Esophagus muscularis mucosa (tissue), 4 donors: ENCODE measurements around the gene SECTM1. TPM values are rescaled to one million over a fixed set of nuclear protein-coding genes. Genes with fewer than 3 reads are reported as not detected.

ENCODE experiments used
- DNase-seq: peaks from one replicate; pipeline ENCODE4 v3.0.0-alpha.2; 2017; ENCODE audit errors: extremely low spot score
- H3K27ac ChIP-seq, 4 donors: fragments of 200-600 bp; sonication (generic); replicated peaks in 1 of 4; 1 replicate in 3 of 4; 2 replicates in 1 of 4; pipeline ENCODE4 v1.5.1; 2016 to 2019; ENCODE audit warnings: mild to moderate bottlenecking in 1 of 4
- H3K27me3 ChIP-seq, 4 donors: fragments of 200-600 bp; sonication (generic); one replicate each; pipeline versions ENCODE4 v1.5.1 to v1.6.0; 2016 to 2019
- H3K36me3 ChIP-seq, 4 donors: fragments of 200-600 bp; sonication (generic); one replicate each; pipeline ENCODE4 v1.5.1; 2016 to 2019
- H3K4me1 ChIP-seq, 4 donors: fragments of 200-600 bp; sonication (generic); one replicate each; pipeline ENCODE4 v1.5.1; 2016 to 2019
- H3K4me3 ChIP-seq, 4 donors: fragments of 200-600 bp; sonication (generic); 1 replicate in 2 of 4; 2 replicates in 2 of 4; pipeline ENCODE4 v1.5.1; 2016 to 2019; ENCODE audit warnings: mild to moderate bottlenecking in 4 of 4, moderate library complexity in 1 of 4
- H3K9me3 ChIP-seq, 4 donors: fragments of 200-600 bp; sonication (generic); 1 replicate in 3 of 4; 2 replicates in 1 of 4; pipeline ENCODE4 v1.5.1; 2016 to 2019
- CTCF ChIP-seq, 3 experiments: fragments of 200-600 bp in 2 of 3; fragments of 450-650 bp in 1 of 3; sonication (generic) in 2 of 3; IDR thresholded peaks; one replicate each; pipeline ENCODE4 v1.5.1; 2017 to 2019; ENCODE audit warnings: antibody characterized with exemption in 3 of 3, mild to moderate bottlenecking in 2 of 3, moderate library complexity in 1 of 3
- EP300 ChIP-seq: sonication (generic); formaldehyde crosslinking; IDR thresholded peaks from one replicate; pipeline ENCODE4 v1.6.1; 2017; ENCODE audit warnings: antibody characterized with exemption
- POLR2A ChIP-seq: fragments of 450-650 bp; IDR thresholded peaks from one replicate; pipeline ENCODE4 v1.6.1; 2017; ENCODE audit warnings: antibody characterized with exemption, moderate library complexity, mild to moderate bottlenecking, low read depth
- POLR2AphosphoS5 ChIP-seq, 2 donors: sonication (generic); formaldehyde crosslinking; IDR thresholded peaks; one replicate each; pipeline ENCODE4 v1.6.1; 2017; ENCODE audit warnings: antibody characterized with exemption in 2 of 2
- WGBS: methylation state at CpG from one replicate; pipeline ENCODE4 v1.1.5; 2018; 5-methylcytosine and 5-hydroxymethylcytosine counted together
- intact Hi-C: fragments of 100-400 bp; cut with DNase I; formaldehyde crosslinking; loops from one replicate; pipeline ENCODE4 v1.15.1; 2023
- total RNA-seq, 4 donors: library from RNA; depleted of rRNA; stranded (reverse); fragments of >200 nt; gene quantifications; one replicate each; pipeline versions ENCODE4 v1.1.0 to v1.2.1, GENCODE V29; 2016

The SECTM1 gene
- total RNA-seq, 4 donors from 2014 or later = 10.0 to 41.1 (median 22.2) TPM

GRCh38 chr17:82334204-82334621 is 647 bp upstream of the SECTM1 start:
- DNase-seq = no peak
- Histone ChIP-seq H3K27me3 (peaks cover 0 to 34% (median 0%) of the 10 kb centered on the region in 4 donors), H3K4me1 (peaks cover 38 to 71% (median 64%) of the 10 kb centered on the region in 4 donors), H3K27ac (peak overlapping the region; percentile 70 to 75 (median 72)), H3K4me3 (peak overlapping the region; percentile 61 to 71 (median 70)), H3K36me3 (no peaks in the 10 kb centered on the region), H3K9me3 (no peaks in the 10 kb centered on the region)
- WGBS = 68% methylated on average over 21 of the region's 25 CpGs
- TF ChIP-seq EP300 = no peak
- no peak for TF ChIP-seq CTCF (IDR thresholded peaks at IDR 0.05)
- TF ChIP-seq POLR2AphosphoS5 (IDR thresholded peaks at IDR 0.05) = no peak
- TF ChIP-seq POLR2A = no peak
- intact Hi-C loops = no loop called here

- peak overlapping the region; percentile 61 to 71 (median 70) for H3K4me3 ChIP-seq
- no peak for TF ChIP-seq CTCF (IDR thresholded peaks at IDR 0.05)
- no peak for TF ChIP-seq EP300
- no peak for TF ChIP-seq POLR2AphosphoS5 (IDR thresholded peaks at IDR 0.05)
- TF ChIP-seq POLR2A = no peak
- WGBS = 3% methylated on average over 20 of the region's 32 CpGs
- H3K9me3 ChIP-seq = no peaks in the 10 kb centered on the region
- no peak for DNase-seq
- peaks cover 0 to 34% (median 0%) of the 10 kb centered on the region in 4 donors for H3K27me3 ChIP-seq
- peaks cover 31 to 58% (median 57%) of the 10 kb centered on the region in 4 donors for H3K4me1 ChIP-seq
- intact Hi-C loops = no loop called here
- no peaks in the 10 kb centered on the region for H3K36me3 ChIP-seq
- peak overlapping the region; percentile 70 to 75 (median 72) for H3K27ac ChIP-seq
These were observed 792 bp downstream of the SECTM1 start for GRCh38 chr17:82332669-82333278.

GRCh38 chr17:82331345-82331939 is 2.1 kb downstream of the SECTM1 start:
- intact Hi-C loops = no loop called here
- H3K9me3 ChIP-seq = no peaks in the 10 kb centered on the region
- H3K36me3 ChIP-seq = no peaks in the 10 kb centered on the region
- H3K27me3 ChIP-seq = peaks cover 0 to 44% (median 0%) of the 10 kb centered on the region in 4 donors
- peaks cover 31 to 60% (median 57%) of the 10 kb centered on the region in 4 donors for H3K4me1 ChIP-seq
- H3K27ac ChIP-seq = no peak overlapping the region
- 96% methylated on average over 24 of the region's 25 CpGs for WGBS
- DNase-seq = no peak
- no peak overlapping the region for H3K4me3 ChIP-seq
- no peak for TF ChIP-seq CTCF (IDR thresholded peaks at IDR 0.05)
- TF ChIP-seq POLR2A = no peak
- no peak for TF ChIP-seq POLR2AphosphoS5 (IDR thresholded peaks at IDR 0.05)
- no peak for TF ChIP-seq EP300

GRCh38 chr17:82330322-82331239 is 3.0 kb downstream of the SECTM1 start:
- 67% methylated on average over 15 of the region's 28 CpGs for WGBS
- no peak for DNase-seq
- H3K4me3 ChIP-seq = no peak overlapping the region
- no peak overlapping the region for H3K27ac ChIP-seq
- peaks cover 0 to 4% (median 0%) of the 10 kb centered on the region in 4 donors for H3K36me3 ChIP-seq
- intact Hi-C loops = no loop called here
- TF ChIP-seq POLR2A (no peak), EP300 (no peak), CTCF (IDR thresholded peaks at IDR 0.05) (no peak), POLR2AphosphoS5 (IDR thresholded peaks at IDR 0.05) (no peak)
- H3K9me3 ChIP-seq = no peaks in the 10 kb centered on the region
- H3K4me1 ChIP-seq = peaks cover 31 to 57% (median 53%) of the 10 kb centered on the region in 4 donors
- peaks cover 0 to 44% (median 0%) of the 10 kb centered on the region in 4 donors for H3K27me3 ChIP-seq
